Measurements from ENCODE around the gene MCIDAS. TPM values are rescaled to one million over a fixed set of nuclear protein-coding genes. Genes with fewer than 3 reads are reported as not detected.

MCIDAS gene
- total and polyA plus RNA-seq, 2 of the 8 experiments (the other 6 are each of a cell fraction or from before 2014, with no cell fraction given) = 0.15 TPM; not detected in 1

GRCh38 chr5:55175781-55176175 is 51.3 kb downstream of the MCIDAS start:
- H3K14ac ChIP-seq (ENCODE audit: insufficient read length) = no peak overlapping the region
- H3K4me1 ChIP-seq (replicated peaks in 1 of 4; ENCODE audit: control insufficient read depth in 3 of 4, insufficient read depth in 4 of 4, low read length in 3 of 4) = peaks cover 0 to 8% (median 5%) of the 10 kb centered on the region in 4 experiments; a peak in 4 of 7 replicates
- H2BK20ac ChIP-seq (ENCODE audit: low read length) = no peak overlapping the region
- 4% methylated on average over 7 of the region's 7 CpGs; no CpG with 5 or more reads in 1 of the 2 experiments for WGBS, 2 experiments (ENCODE audit: extremely low coverage in 1 of 2, insufficient coverage in 1 of 2, insufficient read length in 1 of 2, insufficient replicate concordance in 2 of 2, low coverage in 1 of 2, low lambda C conversion rate in 2 of 2, missing lambda C conversion rate in 1 of 2)
- ChIA-PET CTCF (ENCODE audit: partially characterized antibody) (interaction anchor here (0.6 to 9.0 kb wide), 10 partner anchors 9 to 516 kb away, joined by 3 to 143 read pairs (median 6); partner anchors contain the start of genes CCNO, GPX8 and MCIDAS), POLR2A (ENCODE audit: partially characterized antibody) (interaction anchor here (0.6 to 1.6 kb wide), 9 partner anchors 9 to 1135 kb away, joined by 3 to 8 read pairs (median 4); partner anchors contain the start of gene CCNO)
- H3K79me1 ChIP-seq (ENCODE audit: low read depth, low read length) = no peaks in the 10 kb centered on the region
- no peak overlapping the region for H2BK12ac ChIP-seq (ENCODE audit: low read depth, low read length)
- FAIRE-seq (no peak), DNase-seq (ENCODE audit: low read depth in 1 of 2, low spot score in 2 of 2) (no peak)
- peaks cover 28 to 68% (median 51%) of the 10 kb centered on the region in 4 experiments for H3K27me3 ChIP-seq (replicated peaks in 1 of 4; ENCODE audit: control insufficient read depth in 3 of 4, extremely low read depth in 1 of 4, insufficient read depth in 3 of 4, low read length in 3 of 4)
- no peak overlapping the region for H2BK15ac ChIP-seq (ENCODE audit: low read length)
- H4K91ac ChIP-seq (replicated peaks; ENCODE audit: insufficient read length, low read length) = no peak overlapping the region
- H4K5ac ChIP-seq (ENCODE audit: insufficient read length, low read depth, low read length) = no peak overlapping the region
- peak overlapping the region; percentile 45 to 61 (median 50); a peak in 6 of 8 replicates for H3K4me3 ChIP-seq (ENCODE audit: extremely low read depth in 1 of 4, insufficient read depth in 2 of 4, low read depth in 3 of 4, low read length in 4 of 4)
- H2BK5ac ChIP-seq (ENCODE audit: low read depth, low read length) = no peak overlapping the region
- no peak overlapping the region for H3K56ac ChIP-seq (replicated peaks; ENCODE audit: insufficient read length, low read depth, low read length)
- H3K79me2 ChIP-seq (ENCODE audit: control insufficient read depth in 1 of 2, insufficient read depth in 2 of 2, low read length in 2 of 2) = no peaks in the 10 kb centered on the region
- 0 out of 2 replicates have a peak overlapping the region, but pooled peaks have one; percentile 26 for H2AFZ ChIP-seq (ENCODE audit: low read length)
- no peak overlapping the region for H3K18ac ChIP-seq (ENCODE audit: extremely low read depth, low read length)
- no peak overlapping the region for H3K4ac ChIP-seq (replicated peaks; ENCODE audit: insufficient read length, low read depth, low read length)
- H4K20me1 ChIP-seq (replicated peaks in 1 of 2; ENCODE audit: control insufficient read depth in 1 of 2, insufficient read depth in 2 of 2, low read length in 2 of 2) = peaks cover 5 to 9% of the 10 kb centered on the region in 2 experiments
- H4K8ac ChIP-seq (ENCODE audit: extremely low read depth, insufficient read depth, low read length) = no peak overlapping the region
- no peak overlapping the region for H3K23ac ChIP-seq (ENCODE audit: insufficient read length)
- peak; percentile 40 for TF ChIP-seq RNF2 (IDR thresholded peaks at IDR 0.05; ENCODE audit: borderline replicate concordance, low read depth, low read length, missing control alignments, poor library complexity, severe bottlenecking)
- TF ChIP-seq EZH2 (IDR thresholded peaks at IDR 0.05; ENCODE audit: low read depth, low read length, severe bottlenecking) = peak; percentile 70
- no peak for TF ChIP-seq JUN (IDR thresholded peaks at IDR 0.05; ENCODE audit: low read depth, low read length)
- no peak overlapping the region for H3K9ac ChIP-seq (replicated peaks in 1 of 4; ENCODE audit: extremely low read depth in 1 of 4, low read depth in 3 of 4, low read length in 3 of 4)
- no peak overlapping the region for H2AK5ac ChIP-seq (ENCODE audit: low read depth, low read length)
- H3K4me2 ChIP-seq (ENCODE audit: insufficient read depth in 1 of 2, low read depth in 2 of 2, low read length in 2 of 2) = peak overlapping the region; percentile 82 to 90
- no peak overlapping the region for H2BK120ac ChIP-seq (replicated peaks; ENCODE audit: low read depth, low read length)
- H3K23me2 ChIP-seq (ENCODE audit: low read depth, low read length) = peaks cover 11% of the 10 kb centered on the region
- no peaks in the 10 kb centered on the region for H3K9me3 ChIP-seq (ENCODE audit: insufficient read depth in 2 of 2, low read depth in 1 of 2, low read length in 1 of 2)
- H3K36me3 ChIP-seq (ENCODE audit: control insufficient read depth in 2 of 4, insufficient read depth in 4 of 4, low read length in 3 of 4) = no peaks in the 10 kb centered on the region
- H3K27ac ChIP-seq (ENCODE audit: low read depth, low read length) = no peak overlapping the region

All from H1 (cell line).